K562 (cell line): ENCODE results near the gene MYO3B. TPM values are rescaled to one million over a fixed set of nuclear protein-coding genes. Genes with fewer than 3 reads are reported as not detected.

Experiments
- CREB3 ChIP-seq: fragments of 450-650 bp; conservative IDR thresholded peaks from 2 replicates; pipeline ENCODE4 v1.6.1; 2016; ENCODE audit warnings: missing genetic modification characterization, low read depth, mild to moderate bottlenecking, missing compliant biosample characterization, moderate library complexity
- ERF ChIP-seq: fragments of 450-650 bp; formaldehyde crosslinking; IDR thresholded peaks from 2 replicates; pipeline ENCODE4 v1.4.0; 2020; ENCODE audit warnings: mild to moderate bottlenecking, mixed read lengths
- HIVEP1 ChIP-seq: fragments of 250-450 bp; sonication (Bioruptor Pico); IDR thresholded peaks from 2 replicates; pipeline ENCODE4 v1.4.0; 2020; ENCODE audit warnings: mild to moderate bottlenecking
- HNRNPK ChIP-seq: fragments of 200-400 bp; formaldehyde crosslinking; IDR thresholded peaks from one replicate; pipeline ENCODE4 v1.6.1; 2018; ENCODE audit warnings: mild to moderate bottlenecking, low read depth, low read length; ENCODE audit not compliant: poor library complexity, severe bottlenecking
- HSF4 ChIP-seq: fragments of 250-450 bp; sonication (Bioruptor Pico); IDR thresholded peaks from 2 replicates; pipeline ENCODE4 v2.1.2; 2022; ENCODE audit warnings: mild to moderate bottlenecking, moderate library complexity, borderline replicate concordance
- KLF10 ChIP-seq: fragments of 250-450 bp; sonication (Bioruptor Pico); IDR thresholded peaks from 2 replicates; pipeline ENCODE4 v1.6.1; 2021; ENCODE audit warnings: matching md5 sums
- MAFG ChIP-seq: fragments of 450-650 bp; conservative IDR thresholded peaks from 2 replicates; pipeline ENCODE4 v1.6.1; 2016; ENCODE audit warnings: missing genetic modification characterization, missing compliant biosample characterization
- MAX ChIP-seq: sonication (generic); formaldehyde crosslinking; IDR thresholded peaks from 2 replicates; pipeline ENCODE4 v1.9.0; 2022; ENCODE audit warnings: mild to moderate bottlenecking, missing genetic modification reagents
- NRF1 ChIP-seq, 2 experiments: fragments of 450-650 bp; IDR thresholded peaks in 1 of 2; conservative IDR thresholded peaks in 1 of 2; 2 replicates each; pipeline ENCODE4 v1.6.1; 2014; ENCODE audit warnings: mild to moderate bottlenecking in 2 of 2
- PTTG1 ChIP-seq: fragments of 450-650 bp; IDR thresholded peaks from 2 replicates; pipeline ENCODE4 v1.6.1; 2016; ENCODE audit warnings: low read depth, mild to moderate bottlenecking, missing genetic modification characterization, missing compliant biosample characterization
- RBM15 ChIP-seq: fragments of 200-400 bp; formaldehyde crosslinking; IDR thresholded peaks from 2 replicates; pipeline ENCODE4 v1.6.1; 2018; ENCODE audit warnings: mild to moderate bottlenecking, low read length, moderate library complexity; ENCODE audit not compliant: insufficient read depth
- RFX1 ChIP-seq: fragments of 450-650 bp; IDR thresholded peaks from 2 replicates; pipeline ENCODE4 v1.6.1; 2016; ENCODE audit warnings: mild to moderate bottlenecking, moderate library complexity
- ZBTB26 ChIP-seq: fragments of 450-650 bp; formaldehyde crosslinking; IDR thresholded peaks from 2 replicates; pipeline ENCODE4 v1.4.0; 2022; ENCODE audit warnings: missing genetic modification characterization
- ZFP1 ChIP-seq: fragments of 450-650 bp; formaldehyde crosslinking; IDR thresholded peaks from 2 replicates; pipeline ENCODE4 v1.4.0; 2020; ENCODE audit warnings: mild to moderate bottlenecking, mixed read lengths
- ZFX ChIP-seq: sonication (generic); formaldehyde crosslinking; IDR thresholded peaks from 2 replicates; pipeline ENCODE4 v1.8.0; 2022; ENCODE audit warnings: mild to moderate bottlenecking, missing genetic modification reagents, moderate library complexity
- ZNF121 ChIP-seq: sonication (generic); formaldehyde crosslinking; conservative IDR thresholded peaks from 2 replicates; pipeline ENCODE4 v1.8.0; 2022; ENCODE audit warnings: missing genetic modification reagents
- ZNF133 ChIP-seq: fragments of 250-450 bp; sonication (Bioruptor Pico); IDR thresholded peaks from 2 replicates; pipeline ENCODE4 v1.4.0; 2020; ENCODE audit warnings: mild to moderate bottlenecking
- ZNF586 ChIP-seq: fragments of 450-650 bp; formaldehyde crosslinking; conservative IDR thresholded peaks from 2 replicates; pipeline ENCODE4 v1.4.0; 2020; ENCODE audit warnings: mild to moderate bottlenecking, moderate library complexity
- ZNF592 ChIP-seq: fragments of 450-650 bp; IDR thresholded peaks from 2 replicates; pipeline ENCODE4 v1.6.1; 2017; ENCODE audit warnings: antibody characterized with exemption, mild to moderate bottlenecking
- ZSCAN29 ChIP-seq: fragments of 450-650 bp; IDR thresholded peaks from 2 replicates; pipeline ENCODE4 v1.6.1; 2017
- polyA plus RNA-seq, 8 experiments: library from polyadenylated mRNA; depleted of rRNA in 4 of 8; stranded (reverse) in 5 of 8; unstranded in 3 of 8; fragments of >200 nt; fragmentation: Nextera tagmentation in 2 of 8; fragmentation: Illumina TruSeq in 1 of 8; extraction: Ambion mirVana in 2 of 8; extraction: Trizol in 1 of 8; gene quantifications; 2 replicates each; pipeline versions ENCODE4 v1.2.1 to v1.2.3, GENCODE V29; 2011 to 2014; ENCODE audit warnings: inconsistent platforms in 1 of 8, missing spikeins in 1 of 8
- total RNA-seq, 7 experiments: library from RNA; depleted of rRNA in 6 of 7; stranded (reverse); fragments of >200 nt in 6 of 7; fragmentation: Illumina TruSeq in 2 of 7; extraction: Trizol in 2 of 7; gene quantifications; 2 replicates each; pipeline versions ENCODE4 v1.2.1 to v1.2.3, GENCODE V29; 2011 to 2021; ENCODE audit warnings: low replicate concordance in 1 of 7

Gene MYO3B
- total and polyA plus RNA-seq, 9 of the 15 experiments (the other 6 are each of a cell fraction or from before 2014, with no cell fraction given), result 2.7 to 6.5 (median 3.6) TPM

DNA sequence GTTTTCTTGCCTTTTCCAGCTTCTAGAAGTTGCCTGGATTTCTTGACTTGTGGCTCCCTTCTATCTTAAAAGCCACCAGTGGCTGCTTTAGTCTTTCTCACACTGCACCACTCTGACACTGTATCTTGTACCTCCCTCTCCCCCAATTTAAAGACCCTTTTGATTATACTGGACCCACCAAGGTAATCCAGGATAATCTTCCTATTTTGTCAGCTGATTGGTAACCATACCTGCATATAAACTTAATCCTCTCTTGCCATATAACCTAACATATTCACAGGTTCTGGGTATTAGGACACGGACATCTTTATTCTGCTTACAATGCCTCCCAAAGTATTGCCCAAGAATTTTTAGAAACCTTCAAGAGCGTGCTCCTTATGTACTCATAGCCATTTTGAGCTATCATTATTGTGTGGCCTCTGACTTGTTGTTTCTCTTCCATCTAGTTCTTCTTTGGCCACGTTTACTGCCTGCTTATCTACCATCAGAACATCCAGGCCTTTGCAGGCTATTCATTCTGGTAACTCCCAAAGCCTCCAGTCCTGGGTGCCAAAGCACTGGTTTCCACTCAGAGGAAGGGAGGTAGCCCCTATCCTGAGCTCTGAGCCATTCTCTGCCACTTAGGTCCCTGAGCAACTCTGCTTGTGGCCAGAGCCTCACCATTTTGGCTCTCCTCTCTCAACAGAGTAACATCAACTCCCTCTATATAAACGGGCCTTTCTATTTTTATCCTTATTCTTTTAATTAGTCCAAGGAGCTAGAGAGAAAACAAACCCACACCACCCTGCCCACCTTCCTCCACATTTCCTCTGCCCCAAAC lies 70.8 kb downstream of the MYO3B start (continued):
- TF ChIP-seq ZNF592, result peak; percentile 89
- TF ChIP-seq RBM15, result no peak
- TF ChIP-seq PTTG1 (tag), result 0 out of 2 replicates have a peak, but pooled peaks have one; percentile 44
- TF ChIP-seq KLF10 (CRISPR knock-in tag), result 0 out of 2 replicates have a peak, but pooled peaks have one; percentile 64
- 0 out of 2 replicates have a peak, but pooled peaks have one; percentile 19 for TF ChIP-seq CREB3
- TF ChIP-seq HNRNPK, result no peak
- TF ChIP-seq ZNF121, result no peak
- TF ChIP-seq ZNF133 (CRISPR knock-in tag), result 0 out of 2 replicates have a peak, but pooled peaks have one; percentile 34
- peak; percentile 21; the same call in 1 of the 2 replicates for TF ChIP-seq HSF4
- TF ChIP-seq HIVEP1 (CRISPR knock-in tag), result peak; percentile 91
- peak; percentile 52; the same call in 1 of the 2 replicates for TF ChIP-seq ZFP1 (CRISPR knock-in tag)
- TF ChIP-seq MAX (CRISPR knock-in tag), result no peak
- no peak; the same call in 1 of the 2 replicates for TF ChIP-seq ZFX (CRISPR knock-in tag)
- no peak for TF ChIP-seq ZNF586 (CRISPR knock-in tag)
- TF ChIP-seq MAFG, result 0 out of 2 replicates have a peak, but pooled peaks have one; percentile 5
- no peak for TF ChIP-seq NRF1 (conservative IDR thresholded peaks at IDR 0.05 in 1 of 2, IDR thresholded peaks at IDR 0.05 in 1 of 2)
- peak; percentile 85; the same call in 1 of the 2 replicates for TF ChIP-seq ERF (CRISPR knock-in tag)
- no peak for TF ChIP-seq ZSCAN29
- no peak for TF ChIP-seq ZBTB26 (CRISPR knock-in tag)
- TF ChIP-seq RFX1, result no peak
